ENCODE results near the gene SETDB2. TPM values are rescaled to one million over a fixed set of nuclear protein-coding genes. Genes with fewer than 3 reads are reported as not detected.

Gene SETDB2
- total RNA-seq: 3.9 and 4.9 TPM in 2 replicates

GRCh38 chr13:49443704-49444523, at the start of gene SETDB2, which contains the start of gene CAB39L:
TSS of gene SETDB2 (plus strand) at chr13:49444274. CDS start at chr13:49451894, 7,620 bp downstream.
TSS of gene CAB39L (minus strand) at chr13:49444064. CDS start at chr13:49382910, 61,154 bp downstream.

GRCh38 chr13:49495783-49496762, 52.0 kb downstream of the SETDB2 start, which contains the start of gene PHF11:
TSS of gene PHF11 (plus strand) at chr13:49495953. CDS start at chr13:49496002, 49 bp downstream.

Other genes with a start within 250 kb of the SETDB2 start
- not detected in 2 replicates for gene MLNR, start 223.9 kb upstream of the SETDB2 start, total RNA-seq
- gene CDADC1, start 196.3 kb upstream of the SETDB2 start, total RNA-seq: 6.7 and 12.1 TPM in 2 replicates
- 5.1 and 10.6 TPM in 2 replicates for gene CAB39L, start 210 bp upstream of the SETDB2 start, total RNA-seq
- 19.1 and 20.5 TPM in 2 replicates for gene PHF11, start 51.7 kb downstream of the SETDB2 start, total RNA-seq
- gene RCBTB1, start 141.3 kb downstream of the SETDB2 start, total RNA-seq: 11.2 and 12.8 TPM in 2 replicates
- under 0.01 TPM in 1 of 2 replicates, not detected in the other for gene ARL11, start 184.2 kb downstream of the SETDB2 start, total RNA-seq
- gene EBPL, start 247.2 kb downstream of the SETDB2 start, total RNA-seq: 92.7 and 134 TPM in 2 replicates